Measurements from ENCODE around the gene CACNB4.

GRCh38 chr2:151991010-151991409 lies 107.8 kb downstream of the CACNB4 start:
- TF ChIP-seq CTCF (conservative IDR thresholded peaks at IDR 0.05; ENCODE audit: low read depth, low read length) (no peak), EZH2 (IDR thresholded peaks at IDR 0.05; ENCODE audit: low read length, unreplicated experiment) (no peak)

Measured in PC-3 (cell line).